GM19395 (cell line): Measurements from ENCODE around the gene CEP19.

Experiments
- ATAC-seq: cut with Tn5 transposase; IDR thresholded peaks from one replicate; pipeline ENCODE4 v1.9.1; 2021; ENCODE audit warnings: mild to moderate bottlenecking, moderate library complexity; ENCODE audit not compliant: unreplicated experiment

Gene CEP19

DNA sequence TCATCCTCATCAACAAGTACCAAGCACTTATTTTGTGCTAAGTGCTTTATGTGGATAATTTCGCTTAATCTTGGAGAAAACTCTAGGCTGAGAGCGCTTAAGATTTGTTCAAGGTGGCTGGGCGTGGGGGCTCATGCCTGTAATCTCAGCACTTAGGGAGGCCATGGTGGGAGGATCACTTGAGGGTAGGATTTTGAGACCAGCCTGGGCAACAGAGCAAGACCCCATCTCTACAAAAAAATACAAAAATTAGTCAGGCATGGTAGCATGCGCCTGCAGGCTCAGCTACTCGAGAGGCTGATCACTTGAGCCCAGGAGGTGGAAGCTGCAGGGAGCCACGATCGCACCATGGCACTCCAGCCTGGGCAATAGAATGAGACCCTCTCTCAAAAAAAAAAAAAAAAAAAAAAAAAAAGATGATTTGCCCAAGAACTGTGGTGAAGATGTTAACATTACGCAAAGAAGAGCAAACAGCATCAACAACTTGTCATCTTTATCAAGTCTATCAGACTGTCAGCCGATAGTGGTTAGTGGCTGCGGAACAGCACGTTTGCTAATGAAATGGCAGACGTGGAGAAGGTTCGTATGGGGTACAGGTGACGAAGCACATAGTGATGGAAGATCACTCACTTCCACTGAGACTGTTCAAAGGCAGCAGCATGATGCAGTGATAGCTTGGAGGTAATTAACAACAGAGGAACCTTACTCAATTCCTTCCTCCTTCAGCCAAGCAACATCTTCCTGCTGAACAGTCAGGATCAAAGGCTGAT, 44.8 kb downstream of the CEP19 start:
- ATAC-seq: no peak

DNA sequence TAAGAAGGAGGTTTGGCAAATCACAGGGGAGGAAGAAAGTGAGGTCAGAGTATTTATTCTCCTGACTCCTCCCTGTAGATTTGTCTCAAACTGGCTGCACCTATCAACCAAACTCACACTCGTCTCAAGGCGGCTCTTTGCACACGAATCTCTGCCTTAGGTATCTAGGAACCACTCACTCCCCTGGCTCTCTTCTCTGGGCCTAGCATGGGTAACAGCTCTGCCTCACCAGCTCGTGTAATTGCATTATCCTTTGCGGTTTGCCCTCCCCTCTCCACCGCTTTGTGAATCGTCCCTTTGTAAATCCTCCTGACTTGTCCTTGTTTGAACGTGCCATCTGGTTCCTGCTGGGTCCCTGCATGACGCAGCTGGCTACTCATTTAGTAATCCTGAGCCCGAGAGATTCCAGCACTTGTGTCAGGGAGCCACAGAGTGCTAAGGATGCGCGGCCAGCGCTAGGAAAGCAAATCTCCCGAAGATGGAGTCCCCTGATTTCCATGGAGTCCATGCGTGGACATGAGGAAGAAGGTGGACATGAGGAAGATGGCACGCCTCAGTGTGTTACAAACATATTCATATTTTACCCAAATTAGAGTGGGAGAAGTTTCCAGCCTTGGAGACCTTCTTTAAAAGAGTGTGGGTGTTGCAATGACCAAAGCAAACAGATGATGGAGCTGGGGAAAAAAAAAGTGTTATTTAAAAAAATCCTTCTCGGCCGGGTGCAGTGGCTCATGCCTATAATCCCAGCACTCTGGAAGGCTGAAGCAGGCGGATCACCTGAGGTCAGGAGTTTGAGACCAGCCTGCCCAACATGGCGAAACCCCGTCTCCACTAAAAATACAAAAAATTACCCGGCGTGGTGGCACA, 45.8 kb downstream of the CEP19 start:
- ATAC-seq: no peak

DNA sequence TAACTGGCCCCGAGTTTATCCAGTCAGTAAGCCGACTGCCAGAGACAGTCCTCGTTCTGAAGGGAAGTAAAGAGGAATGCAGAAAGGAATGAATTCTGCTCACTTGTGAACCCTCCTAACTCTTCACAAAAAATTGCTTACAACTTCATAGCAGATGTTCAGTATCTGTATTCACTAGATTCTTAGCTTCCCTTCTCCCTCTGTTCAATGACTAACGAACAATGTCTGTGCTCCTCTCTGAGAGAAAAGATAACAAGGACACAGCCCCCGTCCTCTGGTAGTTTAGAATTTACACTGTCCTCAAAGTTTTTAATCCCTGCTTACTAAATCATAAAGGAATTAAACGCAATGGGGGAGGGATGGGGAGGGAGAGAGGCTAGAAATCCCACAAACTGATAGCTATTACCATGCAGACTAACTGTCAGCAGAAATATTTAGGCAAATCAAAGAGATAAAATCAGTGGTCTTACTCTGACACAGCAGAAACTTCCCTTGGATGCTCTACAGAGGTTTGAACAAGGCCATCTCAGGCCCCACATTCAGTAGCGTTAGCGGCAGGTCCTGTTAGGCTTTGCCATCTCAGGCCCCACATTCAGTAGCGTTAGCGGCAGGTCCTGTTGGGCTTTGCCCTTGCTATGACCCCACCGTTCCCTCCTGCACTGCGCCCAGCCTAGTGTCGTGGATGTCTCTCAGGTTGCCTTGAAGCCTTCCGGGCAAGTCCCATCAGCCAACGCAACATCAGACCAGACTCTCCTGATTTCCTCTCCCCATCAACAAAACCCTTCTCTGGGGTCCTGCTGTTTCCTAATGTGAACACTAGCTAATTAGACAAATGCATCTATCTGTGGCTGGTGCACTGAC, 49.1 kb downstream of the CEP19 start:
- no peak for ATAC-seq

DNA sequence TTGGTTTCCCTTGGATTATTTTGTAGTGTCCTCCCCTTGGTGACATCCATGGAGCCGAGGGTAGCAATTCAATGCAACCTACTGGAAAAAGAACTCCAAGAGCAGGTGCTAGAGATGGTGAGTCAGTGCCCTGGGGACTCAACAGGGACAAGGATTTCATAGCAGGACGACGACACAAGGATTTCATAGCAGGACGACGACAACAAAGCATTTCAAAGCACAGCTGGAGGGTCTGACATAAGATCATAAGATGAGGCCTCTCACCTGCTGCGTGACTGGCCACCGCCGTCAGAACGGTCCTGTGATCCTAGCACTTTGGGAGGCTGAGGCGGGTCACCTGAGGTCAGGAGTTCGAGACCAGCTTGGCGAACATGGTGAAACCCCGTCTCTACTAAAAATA, 50.0 kb downstream of the CEP19 start:
- ATAC-seq: no peak

DNA sequence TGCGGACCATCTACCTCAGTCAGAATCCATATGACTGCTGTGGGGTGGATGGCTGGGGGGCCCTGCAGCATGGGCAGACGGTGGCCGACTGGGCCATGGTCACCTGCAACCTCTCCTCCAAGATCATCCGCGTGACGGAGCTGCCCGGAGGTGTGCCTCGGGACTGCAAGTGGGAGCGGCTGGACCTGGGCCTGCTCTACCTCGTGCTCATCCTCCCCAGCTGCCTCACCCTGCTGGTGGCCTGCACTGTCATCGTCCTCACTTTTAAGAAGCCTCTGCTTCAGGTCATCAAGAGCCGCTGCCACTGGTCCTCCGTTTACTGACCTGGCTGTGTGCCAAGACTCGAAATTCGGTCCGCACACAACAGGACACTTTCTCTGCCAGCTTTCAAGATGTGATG, 50.6 kb downstream of the CEP19 start:
- no peak for ATAC-seq

DNA sequence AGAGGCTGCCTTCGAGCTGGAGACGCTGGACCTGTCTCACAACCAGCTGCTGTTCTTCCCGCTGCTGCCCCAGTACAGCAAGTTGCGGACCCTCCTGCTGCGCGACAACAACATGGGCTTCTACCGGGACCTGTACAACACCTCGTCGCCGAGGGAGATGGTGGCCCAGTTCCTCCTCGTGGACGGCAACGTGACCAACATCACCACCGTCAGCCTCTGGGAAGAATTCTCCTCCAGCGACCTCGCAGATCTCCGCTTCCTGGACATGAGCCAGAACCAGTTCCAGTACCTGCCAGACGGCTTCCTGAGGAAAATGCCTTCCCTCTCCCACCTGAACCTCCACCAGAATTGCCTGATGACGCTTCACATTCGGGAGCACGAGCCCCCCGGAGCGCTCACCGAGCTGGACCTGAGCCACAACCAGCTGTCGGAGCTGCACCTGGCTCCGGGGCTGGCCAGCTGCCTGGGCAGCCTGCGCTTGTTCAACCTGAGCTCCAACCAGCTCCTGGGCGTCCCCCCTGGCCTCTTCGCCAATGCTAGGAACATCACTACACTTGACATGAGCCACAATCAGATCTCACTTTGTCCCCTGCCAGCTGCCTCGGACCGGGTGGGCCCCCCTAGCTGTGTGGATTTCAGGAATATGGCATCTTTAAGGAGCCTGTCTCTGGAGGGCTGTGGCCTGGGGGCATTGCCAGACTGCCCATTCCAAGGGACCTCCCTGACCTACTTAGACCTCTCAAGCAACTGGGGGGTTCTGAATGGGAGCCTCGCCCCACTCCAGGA, 51.5 kb downstream of the CEP19 start:
- no peak for ATAC-seq

DNA sequence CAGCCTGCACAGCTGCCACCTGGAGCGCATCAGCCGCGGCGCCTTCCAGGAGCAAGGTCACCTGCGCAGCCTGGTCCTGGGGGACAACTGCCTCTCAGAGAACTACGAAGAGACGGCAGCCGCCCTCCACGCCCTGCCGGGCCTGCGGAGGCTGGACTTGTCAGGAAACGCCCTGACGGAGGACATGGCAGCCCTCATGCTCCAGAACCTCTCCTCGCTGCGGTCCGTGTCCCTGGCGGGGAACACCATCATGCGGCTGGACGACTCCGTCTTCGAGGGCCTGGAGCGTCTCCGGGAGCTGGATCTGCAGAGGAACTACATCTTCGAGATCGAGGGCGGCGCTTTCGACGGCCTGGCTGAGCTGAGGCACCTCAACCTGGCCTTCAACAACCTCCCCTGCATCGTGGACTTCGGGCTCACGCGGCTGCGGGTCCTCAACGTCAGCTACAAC, 52.1 kb downstream of the CEP19 start:
- no peak for ATAC-seq
